HG03139 (cell line): ENCODE data around the gene FGF8.

Experiments used
- ATAC-seq: cut with Tn5 transposase; IDR thresholded peaks from one replicate; pipeline ENCODE4 v1.9.1; 2021; ENCODE audit not compliant: unreplicated experiment

FGF8 gene

DNA sequence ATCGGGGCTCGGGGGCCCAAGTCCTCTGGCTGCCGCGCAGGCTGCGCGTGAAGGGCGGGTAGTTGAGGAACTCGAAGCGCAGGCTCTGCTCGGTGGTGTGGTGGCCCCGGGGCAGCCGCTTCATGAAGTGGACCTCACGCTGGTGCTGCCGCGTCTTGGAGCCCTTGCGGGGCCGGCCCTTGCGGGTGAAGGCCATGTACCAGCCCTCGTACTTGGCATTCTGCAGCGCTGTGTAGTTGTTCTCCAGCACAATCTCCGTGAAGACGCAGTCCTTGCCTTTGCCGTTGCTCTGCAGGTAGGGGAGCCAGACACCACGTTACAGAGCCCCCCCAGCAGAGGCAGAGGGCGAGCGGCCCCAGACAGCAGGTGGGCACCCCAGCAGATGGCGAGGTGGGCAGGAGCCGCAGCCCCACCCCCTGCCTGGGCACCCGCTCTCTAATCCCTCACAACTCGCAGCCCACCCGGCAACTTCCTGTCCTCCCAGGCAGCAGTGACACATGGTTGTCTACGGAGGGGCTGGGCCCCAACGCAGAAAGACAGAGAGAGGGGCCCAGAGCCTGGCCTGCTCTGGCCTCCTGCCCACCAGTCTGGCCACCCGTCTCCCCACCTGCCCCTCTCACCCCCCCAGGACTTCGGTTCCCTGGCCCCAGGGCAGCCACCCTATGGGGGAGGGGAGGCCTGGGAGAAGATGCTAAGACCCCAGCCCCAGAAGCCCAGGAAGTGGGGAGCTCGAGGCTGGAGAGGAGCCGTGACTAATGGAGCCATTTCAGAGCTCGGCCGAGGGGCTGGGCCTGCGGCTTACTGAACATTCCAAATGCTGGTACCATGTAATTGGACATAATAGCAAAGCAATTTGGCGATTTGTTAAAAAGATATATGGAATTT, 5.3 kb downstream of the FGF8 start:
- no peak for ATAC-seq

DNA sequence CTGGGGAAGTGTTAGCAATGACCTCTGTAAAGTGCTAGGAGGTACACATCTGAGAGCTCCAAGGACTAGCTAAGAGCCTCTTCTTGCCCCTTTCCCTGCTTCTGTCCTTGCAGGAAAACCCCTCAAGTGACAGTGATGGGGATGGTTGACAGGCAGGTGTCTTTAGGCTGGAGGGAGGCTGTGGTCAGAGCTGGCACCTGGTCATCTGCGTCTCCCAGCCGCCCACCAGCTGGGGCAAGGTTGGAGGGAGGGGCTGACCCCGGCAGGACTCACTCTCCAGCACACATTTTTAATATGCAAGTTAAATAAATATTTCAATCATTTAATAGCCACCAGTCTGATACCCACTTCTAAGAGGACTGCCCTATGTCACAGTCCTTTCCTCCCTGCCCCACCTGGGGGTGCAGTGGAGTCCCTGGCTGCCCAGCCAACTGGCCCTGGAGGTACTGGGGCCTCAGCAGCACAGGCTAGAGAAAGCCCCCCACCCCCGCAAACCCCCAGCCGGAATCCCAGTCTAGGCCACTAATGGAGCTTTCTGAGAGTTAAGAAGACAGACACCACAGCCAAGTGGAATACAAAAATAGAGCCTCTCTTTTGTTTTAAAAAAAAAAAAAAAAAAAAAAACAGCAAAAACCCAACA, 6.3 kb downstream of the FGF8 start:
- ATAC-seq = no peak

DNA sequence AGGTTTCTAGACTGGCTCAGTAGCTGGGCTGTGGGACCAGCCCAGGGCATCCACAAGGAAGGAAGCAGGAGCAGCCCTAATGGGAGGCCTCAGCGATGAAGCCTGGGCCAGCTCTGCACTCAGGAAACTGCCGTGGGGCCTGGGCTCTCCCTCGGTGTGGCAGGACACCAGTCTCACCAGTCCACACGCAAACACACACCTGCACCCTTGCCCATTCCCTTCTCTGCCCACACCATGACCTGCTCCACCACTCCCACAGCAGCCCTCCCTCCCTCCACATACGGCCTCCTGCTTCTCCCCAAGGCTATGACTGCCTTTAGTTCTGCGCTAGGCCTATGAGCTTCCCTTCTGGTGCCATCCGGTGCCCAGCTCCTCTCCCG, 7.1 kb downstream of the FGF8 start:
- no peak for ATAC-seq

DNA sequence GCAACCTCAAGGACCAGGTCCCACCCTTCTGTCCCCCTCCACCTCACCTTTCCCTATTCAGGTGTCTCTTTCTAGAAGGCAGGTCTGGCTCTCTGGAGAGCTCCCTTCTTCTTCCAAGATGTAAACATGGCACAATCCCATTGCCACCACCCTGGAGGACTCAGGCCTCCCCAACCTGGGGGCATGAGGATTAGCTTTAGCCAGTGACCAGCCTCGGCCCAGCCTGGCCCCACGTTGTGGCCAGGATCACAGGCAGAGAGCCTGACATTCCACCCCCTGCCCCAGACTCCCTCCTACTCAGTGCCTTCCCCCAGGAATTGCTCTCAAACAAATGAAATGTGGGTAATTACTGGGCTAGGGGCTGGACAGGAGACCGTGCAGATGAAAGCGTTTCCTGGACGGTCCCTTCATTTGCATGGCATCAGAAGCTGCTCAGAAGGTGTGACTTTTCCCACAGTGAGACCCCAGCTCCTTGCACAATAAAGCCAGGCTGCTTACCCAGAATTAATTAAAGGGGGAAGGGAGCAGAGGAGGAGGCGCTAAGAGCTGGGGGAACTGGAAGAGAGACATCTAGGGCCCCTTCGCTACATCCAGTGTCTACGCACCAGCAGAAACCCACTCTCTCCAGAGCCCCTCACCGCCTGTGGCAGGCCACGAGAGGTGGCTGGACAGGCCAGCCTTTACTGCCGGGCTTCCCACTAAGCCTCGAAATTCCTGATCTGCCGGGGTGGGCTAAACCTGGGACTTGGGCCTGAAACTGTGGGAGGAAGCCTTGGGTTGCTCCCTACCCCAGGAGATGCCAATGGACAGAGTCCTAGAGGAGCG, 7.7 kb downstream of the FGF8 start:
- no peak for ATAC-seq

DNA sequence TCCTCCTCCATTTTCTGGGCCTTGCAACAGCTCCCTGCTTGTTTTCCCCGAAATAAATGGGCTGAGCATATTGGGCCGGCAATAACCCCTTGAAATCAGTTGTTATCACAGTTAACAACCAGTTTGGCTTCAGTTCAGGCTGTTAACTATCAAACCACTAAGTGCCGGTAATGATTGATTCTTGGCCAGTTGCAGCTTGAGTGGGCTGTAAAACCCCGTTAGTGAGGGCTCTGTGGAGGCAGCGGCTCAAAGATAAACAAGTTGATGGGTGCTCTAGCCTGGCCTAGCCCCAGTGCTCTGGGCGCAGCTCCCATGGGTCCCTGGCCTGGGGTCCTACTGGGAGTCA, 8.3 kb downstream of the FGF8 start:
- no peak for ATAC-seq

DNA sequence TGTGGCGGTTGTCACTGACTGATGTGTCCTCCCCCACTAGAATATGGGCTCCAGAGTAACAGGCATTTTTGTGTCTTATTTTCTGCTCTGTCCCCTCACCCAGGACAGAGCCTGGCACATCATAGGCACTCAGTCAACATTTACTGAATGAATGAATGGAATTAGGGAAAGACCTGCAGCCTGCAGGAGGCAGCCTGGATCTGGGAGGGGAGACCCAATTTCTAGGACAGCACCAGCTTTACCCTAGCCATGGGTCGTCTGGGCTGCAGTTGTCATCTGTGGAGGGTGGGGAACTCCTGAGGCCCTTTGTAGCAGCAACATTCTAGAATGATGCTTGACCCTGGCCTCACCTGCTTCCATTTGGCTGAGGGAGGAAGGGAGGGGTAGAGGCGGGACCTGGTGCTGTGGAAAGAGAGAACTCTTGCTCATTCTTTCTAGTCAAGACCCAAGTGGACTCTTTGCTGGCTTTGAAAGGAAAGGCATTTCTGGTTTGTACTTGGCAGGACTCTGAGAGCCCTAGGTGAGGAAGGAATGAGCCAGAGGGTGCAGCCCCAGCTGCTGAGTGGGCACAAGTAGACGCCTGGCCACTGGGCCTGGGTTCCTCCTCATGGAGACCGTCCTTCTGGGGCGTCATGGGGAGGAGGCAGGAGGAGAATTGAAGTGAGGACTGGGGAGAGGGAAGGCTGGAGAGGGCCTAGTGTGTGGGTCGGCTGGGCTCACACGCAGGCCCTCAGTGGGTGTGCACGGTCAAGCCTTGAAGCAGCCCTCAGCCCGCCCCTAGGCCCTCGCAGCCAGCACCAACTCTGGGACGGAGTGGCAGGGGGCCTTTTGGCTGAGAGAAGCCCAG, 8.9 kb downstream of the FGF8 start:
- ATAC-seq = no peak

DNA sequence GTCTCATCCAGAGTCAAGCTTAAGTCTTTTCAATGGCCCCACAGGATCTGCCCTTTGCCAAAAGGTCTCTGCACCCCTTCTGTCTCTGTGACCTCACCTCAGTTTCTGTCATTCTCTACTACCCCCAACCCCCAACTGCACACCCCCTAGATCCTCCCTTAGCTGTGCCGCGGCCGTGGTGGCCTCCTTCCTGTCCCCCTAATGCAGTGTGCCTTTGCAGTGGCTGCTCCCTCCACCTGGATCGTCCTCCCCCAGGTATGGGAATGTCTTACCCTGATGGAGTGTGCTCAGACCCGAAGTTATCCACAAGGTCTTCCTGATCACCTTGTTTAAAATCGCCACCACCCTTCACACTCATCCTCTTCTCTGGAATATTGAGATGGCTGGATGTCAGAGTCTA, 9.6 kb downstream of the FGF8 start:
- ATAC-seq = no peak

DNA sequence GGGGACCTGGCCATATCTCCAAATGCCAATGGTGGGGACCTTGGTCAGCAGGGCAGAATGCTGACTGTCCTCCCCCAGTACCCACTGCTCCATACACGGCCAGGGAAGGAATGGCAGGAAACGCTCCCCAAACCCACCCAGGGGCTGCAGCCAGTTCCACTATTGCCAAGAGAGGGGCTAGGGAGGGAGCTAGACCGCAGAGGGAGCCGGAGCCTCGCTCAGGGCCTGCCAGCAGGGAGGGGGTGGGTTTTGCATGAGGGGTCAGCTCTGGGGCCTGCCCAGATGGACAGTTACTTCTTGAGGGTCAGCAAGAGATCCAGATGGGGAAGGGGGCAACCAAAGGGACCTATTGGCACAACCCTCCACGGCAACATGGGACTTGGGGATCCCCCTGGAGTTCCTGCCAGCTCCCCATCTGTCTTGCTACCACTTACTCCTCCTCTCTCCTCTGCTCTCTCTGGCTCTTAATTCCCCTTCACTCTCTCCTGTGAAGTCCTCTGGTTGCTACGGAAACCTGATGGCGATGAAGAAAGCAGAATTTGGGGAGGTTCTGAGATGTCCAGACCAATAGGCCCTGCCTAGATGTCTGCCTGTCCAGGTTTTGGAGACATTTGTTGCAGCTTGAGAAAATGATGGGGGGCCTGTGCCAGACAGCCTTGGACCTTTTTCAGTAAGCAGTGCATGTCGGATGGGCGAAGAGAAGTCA, 12.6 kb downstream of the FGF8 start:
- no peak for ATAC-seq

DNA sequence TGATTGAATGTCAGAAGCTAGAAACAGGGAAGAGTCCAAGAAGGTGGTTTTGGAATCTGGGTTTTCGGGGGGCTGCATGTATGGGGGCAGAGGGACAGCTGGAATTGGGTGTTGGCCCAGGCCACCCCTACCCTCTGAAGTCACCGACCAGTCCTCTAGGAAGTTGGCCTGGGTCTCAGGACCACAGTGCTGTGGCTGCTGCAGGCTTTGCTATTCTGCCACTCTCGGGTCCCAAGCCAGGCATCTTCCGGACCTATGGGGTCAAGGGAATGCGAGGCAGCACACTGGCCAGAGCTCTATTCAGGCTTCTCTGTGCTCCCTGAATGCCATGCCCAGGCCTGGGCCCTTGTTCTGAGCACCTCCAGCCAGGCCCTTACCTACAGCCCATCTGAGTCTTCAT, 13.2 kb downstream of the FGF8 start:
- ATAC-seq = no peak

DNA sequence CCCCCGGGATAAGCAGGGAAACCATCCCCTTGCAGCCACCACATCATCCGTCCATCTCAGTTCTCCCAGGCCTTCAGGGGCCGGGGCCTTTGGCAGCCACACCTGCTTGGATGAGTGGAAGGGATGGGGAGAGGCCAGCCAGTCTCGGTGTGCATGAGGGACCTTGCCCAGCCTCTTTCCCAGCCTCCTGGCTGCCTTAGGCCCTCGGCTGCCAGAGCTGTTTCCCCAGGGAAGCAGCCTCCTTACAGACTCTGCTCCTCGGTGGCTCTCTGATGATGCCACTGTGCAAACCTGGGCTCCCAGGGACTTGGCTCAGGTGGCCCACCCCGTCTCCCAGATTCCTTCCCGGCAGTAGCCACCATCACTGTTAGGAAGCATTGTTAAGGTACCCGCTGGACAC, 14.7 kb downstream of the FGF8 start:
- no peak for ATAC-seq

DNA sequence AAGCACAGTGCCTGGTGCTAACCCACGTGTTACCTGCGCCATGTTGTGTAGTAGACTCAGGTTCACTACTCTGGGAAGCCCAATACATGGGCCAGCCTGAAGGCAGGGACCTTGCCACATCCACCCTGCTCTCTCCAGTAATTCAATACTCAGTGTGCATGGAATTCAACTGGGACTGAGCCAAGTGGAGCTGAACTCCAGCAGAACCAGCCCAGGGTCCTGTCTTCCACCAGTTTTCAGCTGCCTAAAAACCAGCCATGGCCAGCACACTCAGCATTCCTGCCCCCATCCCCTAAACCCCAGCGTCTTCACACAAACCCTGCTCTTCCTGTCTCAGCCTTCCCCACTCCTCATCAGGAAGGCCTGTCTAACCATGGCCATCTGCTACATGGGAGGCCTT, 15.4 kb downstream of the FGF8 start:
- no peak for ATAC-seq

DNA sequence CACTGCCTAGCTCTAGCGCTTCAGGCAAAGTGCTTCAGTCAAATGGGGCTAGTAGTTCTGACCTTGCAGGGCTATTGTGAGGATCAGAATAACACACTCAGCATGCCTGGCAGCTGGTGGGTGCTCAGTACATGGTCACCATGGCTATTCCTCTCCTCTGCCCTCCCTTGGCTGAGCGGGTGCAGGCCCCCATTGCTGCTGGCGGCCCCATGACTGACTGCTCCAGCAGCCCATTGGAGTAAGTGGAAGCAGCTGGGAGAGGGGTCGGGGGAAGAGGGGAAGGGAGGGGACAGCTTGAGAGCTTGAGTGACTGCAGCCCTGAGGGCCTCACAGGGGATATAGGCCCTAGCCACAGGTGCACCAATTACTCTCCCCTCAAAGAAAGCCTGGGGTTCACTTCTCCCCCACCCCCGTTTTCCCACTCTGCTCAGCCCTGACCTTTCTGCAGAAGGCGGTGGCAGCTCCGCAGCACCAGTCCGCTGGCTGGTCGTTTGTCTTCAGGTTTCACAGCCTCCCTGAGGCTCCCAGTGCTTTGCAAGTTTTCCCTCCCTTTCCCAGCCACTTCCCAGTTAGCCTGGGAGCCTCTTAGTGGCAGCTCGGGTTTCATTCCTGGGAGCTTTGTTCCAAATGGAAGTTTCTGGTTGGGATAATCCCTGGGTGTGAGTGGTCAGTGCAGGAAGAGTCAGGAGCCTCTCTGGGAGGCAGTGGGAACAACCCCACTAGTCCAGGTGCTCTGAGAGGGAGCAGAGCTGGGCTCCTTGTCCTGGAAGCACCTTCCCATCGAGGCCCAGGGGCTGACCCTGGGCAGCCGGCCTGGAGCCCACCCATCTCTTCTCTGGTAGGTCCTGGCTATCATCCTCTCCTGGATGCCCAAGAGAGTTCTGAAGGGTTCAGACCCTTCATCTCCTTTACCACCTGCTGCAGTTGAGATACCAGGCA, 16.3 kb downstream of the FGF8 start:
- ATAC-seq = no peak

DNA sequence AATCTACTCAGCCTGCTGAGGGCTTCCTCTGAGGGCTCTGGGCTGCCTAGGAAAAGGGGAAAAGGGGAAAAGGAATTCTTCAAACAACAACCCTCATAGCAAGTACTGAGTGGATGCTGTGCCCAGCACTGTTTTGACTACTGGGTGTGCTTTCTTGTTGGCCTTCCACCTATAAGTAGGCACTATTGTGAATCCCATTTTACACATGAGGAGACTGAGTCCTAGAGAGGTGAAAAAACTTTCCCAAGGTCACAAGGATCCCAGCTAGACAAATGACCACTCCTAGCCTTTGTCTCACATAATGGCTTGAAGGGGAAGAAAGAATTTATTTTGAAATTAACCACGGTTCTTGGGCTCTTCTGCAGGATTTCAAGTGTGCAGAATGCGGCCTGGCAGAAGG, 17.1 kb downstream of the FGF8 start:
- no peak for ATAC-seq

DNA sequence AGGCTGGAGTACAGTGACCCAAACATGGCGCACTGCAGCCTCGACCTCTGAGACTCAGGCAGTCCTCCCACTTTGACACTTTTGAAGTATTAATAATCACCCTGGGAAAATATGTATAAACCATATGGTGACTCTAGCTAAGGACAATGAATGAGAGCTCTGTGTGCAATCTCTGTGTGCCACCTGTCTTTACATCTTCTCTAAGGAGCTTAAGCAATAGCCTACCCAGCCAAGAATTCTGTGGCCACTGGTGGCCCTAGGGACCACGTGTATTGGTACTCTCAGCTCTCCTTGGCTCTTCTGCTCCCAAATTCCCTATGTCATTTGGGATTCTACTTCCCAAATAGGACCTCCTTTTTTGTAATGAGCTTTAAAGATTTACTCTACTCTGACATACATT, 23.7 kb downstream of the FGF8 start:
- no peak for ATAC-seq

DNA sequence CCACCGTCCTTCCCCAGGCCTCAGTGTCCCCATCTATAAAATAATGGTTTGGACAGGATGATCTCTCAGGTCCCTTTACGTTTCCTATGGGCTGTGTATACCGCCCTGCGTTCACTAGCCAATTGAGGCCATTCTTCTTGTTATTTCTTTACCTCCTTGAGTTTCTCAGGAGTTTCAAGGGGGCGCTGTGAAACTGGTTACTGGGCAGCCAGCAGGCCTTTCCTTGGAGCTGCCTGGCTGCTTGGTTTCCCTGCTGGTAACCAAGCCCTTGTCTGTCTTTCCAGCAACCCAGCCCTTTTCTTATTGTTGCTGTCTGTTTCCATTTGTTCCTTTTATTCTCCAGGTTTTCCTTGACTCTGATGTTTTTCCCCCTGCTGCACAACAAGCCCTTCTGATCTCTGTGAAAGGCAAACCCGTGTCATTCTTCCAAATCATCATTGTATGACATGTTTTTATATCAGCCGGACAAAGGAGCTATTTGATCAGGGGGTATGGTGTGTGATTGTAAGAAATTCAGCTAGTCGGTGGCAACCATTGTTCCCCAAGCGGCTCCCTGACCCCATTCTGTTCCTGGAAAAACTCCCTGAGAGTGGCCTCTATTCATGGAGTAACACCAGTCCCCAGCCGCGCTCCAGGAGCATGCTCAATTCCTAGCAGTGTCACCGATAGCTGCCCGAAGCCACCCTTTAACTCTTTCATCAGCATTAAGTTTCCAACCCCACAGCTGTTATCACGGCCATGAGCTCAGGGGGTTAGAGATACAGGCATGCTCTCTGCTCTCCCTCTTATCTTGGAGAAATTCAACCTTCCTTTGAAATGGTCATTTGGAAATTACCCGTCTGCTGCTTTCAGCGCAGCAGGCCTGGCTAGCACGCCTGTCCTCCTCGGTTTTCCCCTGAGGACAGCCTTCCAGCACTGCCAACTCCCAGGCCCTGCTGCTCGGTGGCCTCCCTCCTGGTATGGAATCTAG, 26.6 kb downstream of the FGF8 start:
- no peak for ATAC-seq

DNA sequence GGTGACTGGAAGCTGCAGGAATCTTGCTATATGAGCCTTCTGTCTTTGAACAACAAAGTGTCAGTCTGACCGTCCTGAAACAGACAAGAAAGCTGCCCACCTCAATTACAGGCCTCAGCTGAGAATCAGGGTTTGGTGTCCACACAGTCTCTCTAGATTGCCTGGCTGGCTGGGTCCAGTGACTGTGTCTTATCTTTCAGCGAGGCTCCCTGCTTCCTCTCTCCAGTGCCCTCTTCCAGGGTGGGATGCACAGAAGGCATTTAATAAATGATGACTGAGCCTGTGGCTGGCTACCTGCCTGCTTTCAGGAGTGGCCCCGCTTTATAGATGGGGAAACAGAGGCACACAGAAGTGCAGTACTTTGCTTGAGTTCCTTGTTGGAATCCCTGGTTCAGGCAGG, 27.4 kb downstream of the FGF8 start:
- no peak for ATAC-seq

DNA sequence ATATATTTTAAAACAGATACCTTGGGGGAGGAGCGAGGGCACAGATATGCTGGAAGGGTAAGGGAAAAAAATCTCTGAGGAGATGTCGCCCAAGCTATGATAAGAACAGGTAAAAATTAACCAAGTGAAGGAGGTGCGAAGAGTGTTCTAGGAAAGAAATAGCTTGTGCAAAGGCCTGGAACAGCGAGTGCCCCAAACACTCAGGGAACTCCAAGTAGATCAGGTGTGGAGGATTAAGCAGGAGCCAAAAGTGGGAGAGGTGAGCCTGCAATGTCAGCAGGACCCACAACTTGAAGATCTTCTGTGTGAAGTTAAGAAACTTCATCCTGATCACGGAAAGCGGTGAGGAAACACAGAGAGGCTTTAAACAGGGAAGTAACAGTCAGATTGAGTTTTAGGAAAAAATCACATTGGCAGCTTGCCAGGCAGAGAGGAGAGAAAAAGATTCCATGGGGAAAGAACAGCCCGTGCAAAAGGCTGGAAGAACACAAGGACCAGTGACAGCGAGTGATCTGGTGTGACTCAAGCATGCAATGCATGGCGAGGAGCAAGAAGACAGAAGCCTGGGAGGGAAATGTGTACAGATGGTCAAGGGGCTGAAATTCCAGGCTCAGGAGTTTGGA, 30.7 kb downstream of the FGF8 start:
- ATAC-seq = no peak

DNA sequence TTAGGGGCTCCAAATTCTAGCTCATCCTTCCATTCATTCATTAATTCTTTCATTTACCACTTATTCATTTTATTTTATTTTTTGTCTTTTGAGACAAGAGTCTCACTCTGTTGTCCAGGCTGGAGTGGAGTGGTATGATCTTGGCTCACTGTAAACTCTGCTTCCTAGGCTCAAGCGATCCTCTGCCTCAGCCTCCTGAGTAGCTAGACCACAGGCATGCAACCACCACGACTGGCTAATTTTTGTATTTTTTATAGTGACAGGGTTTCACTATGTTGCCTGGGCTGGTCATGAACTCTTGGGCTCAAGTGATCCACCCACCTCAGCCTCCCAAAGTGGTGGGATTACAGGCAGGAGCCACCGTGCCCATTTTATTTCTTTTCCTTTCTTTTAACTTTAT, 31.6 kb downstream of the FGF8 start:
- ATAC-seq = no peak
